NT2/D1 (cell line): ENCODE data around the gene BDP1.

Experiments used
- SUZ12 ChIP-seq: IDR thresholded peaks from 2 replicates; pipeline ENCODE4 v1.6.1; 2011; ENCODE audit not compliant: insufficient read length, insufficient read depth; ENCODE audit errors: extremely low read depth
- YY1 ChIP-seq: IDR thresholded peaks from 2 replicates; pipeline ENCODE4 v1.6.1; 2011; ENCODE audit not compliant: insufficient read length, insufficient read depth
- ZNF274 ChIP-seq: IDR thresholded peaks from 2 replicates; pipeline ENCODE4 v1.6.1; 2011; ENCODE audit warnings: mild to moderate bottlenecking, low read depth, low read length

DNA sequence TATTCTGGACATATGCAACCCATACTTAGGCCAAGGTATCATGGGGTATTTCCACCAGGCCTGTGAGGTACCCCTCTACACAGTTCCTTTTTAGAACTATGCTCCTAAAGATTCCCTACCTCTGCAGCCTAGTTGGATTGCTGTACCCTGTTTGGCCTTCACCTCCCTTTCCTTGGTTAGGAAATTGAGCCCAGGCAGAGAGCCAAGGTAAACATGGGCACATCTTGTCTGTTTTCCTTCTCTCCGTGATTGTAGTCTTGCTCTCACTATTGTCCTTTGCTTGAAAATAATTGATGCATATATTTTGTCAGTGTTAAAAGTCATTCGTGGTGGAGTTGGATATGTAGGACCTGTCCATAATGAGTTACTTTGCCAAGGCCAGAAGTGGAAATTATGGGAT, 26.7 kb downstream of the BDP1 start:
- TF ChIP-seq SUZ12 (no peak), YY1 (no peak), ZNF274 (no peak)
